Kidney (tissue), 14 donors: ENCODE data around the gene ZNF516. TPM values are rescaled to one million over a fixed set of nuclear protein-coding genes. Genes with fewer than 3 reads are reported as not detected.

ENCODE experiments used
- DNase-seq, 5 donors: peaks; one replicate each; pipeline ENCODE4 v3.0.0-alpha.2; 2013 to 2020
- FAIRE-seq: peaks from 2 replicates; lab custom pipeline; 2012; peaks lifted over from hg19 to GRCh38; lab: Jason Lieb, UNC
- H3K27ac ChIP-seq, 2 donors: one replicate each; pipeline ENCODE4 v1.7.0; 2013; ENCODE audit warnings: low read depth in 2 of 2, low read length in 2 of 2, inconsistent platforms in 1 of 2
- H3K27me3 ChIP-seq: one replicate; pipeline ENCODE4 v1.7.1; 2013; ENCODE audit warnings: low read length, inconsistent platforms; ENCODE audit not compliant: control insufficient read depth, insufficient read depth
- H3K36me3 ChIP-seq, 3 donors: one replicate each; pipeline versions ENCODE4 v1.7.0 to v1.7.1; 2013; ENCODE audit warnings: low read length in 3 of 3, control low read depth in 1 of 3, inconsistent platforms in 1 of 3; ENCODE audit not compliant: insufficient read depth in 3 of 3, control insufficient read depth in 2 of 3
- H3K4me1 ChIP-seq, 3 donors: one replicate each; pipeline versions ENCODE4 v1.7.0 to v1.7.1; 2013; ENCODE audit warnings: low read length in 3 of 3, inconsistent platforms in 1 of 3, low read depth in 1 of 3; ENCODE audit not compliant: control insufficient read depth in 2 of 3, insufficient read depth in 2 of 3
- H3K4me3 ChIP-seq, 3 donors: one replicate each; pipeline versions ENCODE4 v1.7.0 to v1.8.1; 2013; ENCODE audit warnings: low read length in 3 of 3, control low read depth in 1 of 3, inconsistent platforms in 1 of 3
- H3K9ac ChIP-seq, 3 donors: one replicate each; pipeline versions ENCODE4 v1.7.0 to v1.7.1; 2013; ENCODE audit warnings: low read length in 3 of 3, control low read depth in 1 of 3, inconsistent platforms in 1 of 3
- H3K9me3 ChIP-seq, 3 donors: one replicate each; pipeline versions ENCODE4 v1.7.0 to v1.7.1; 2013; ENCODE audit warnings: low read length in 3 of 3, control low read depth in 1 of 3, inconsistent platforms in 1 of 3; ENCODE audit not compliant: control insufficient read depth in 2 of 3, insufficient read depth in 1 of 3
- CTCF ChIP-seq: IDR thresholded peaks from 3 replicates; pipeline ENCODE4 v1.5.1; 2012; ENCODE audit warnings: mild to moderate bottlenecking, moderate library complexity, borderline replicate concordance; ENCODE audit not compliant: insufficient read depth; ENCODE audit errors: extremely low read depth
- intact Hi-C: fragments of 100-400 bp; cut with DNase I; formaldehyde crosslinking; loops from one replicate; pipeline ENCODE4 v1.11.1; 2022
- polyA plus RNA-seq: library from polyadenylated mRNA; stranded (reverse); fragments of 350-450 nt; fragmentation: Illumina TruSeq; extraction: RNeasy Lipid Tissue Mini Kit (QIAGEN cat#74804); gene quantifications from one replicate; pipeline ENCODE4 v1.2.3, GENCODE V29; 2014; ENCODE audit warnings: low read depth, low replicate concordance; ENCODE audit not compliant: insufficient read depth
- total RNA-seq: library from RNA; stranded (reverse); fragmentation: NEBNext Ultra II Directional; extraction: Animal tissue kit (Norgen Biotek cat#: 25700); gene quantifications from one replicate; pipeline ENCODE4 v1.2.1, GENCODE V29; 2021
- donor health status: control.
- donor health status: control.
- donor health status: control.
- donor health status: control.
- donor health status: control.
- donor health status: DM: yes; HTN: yes; CAD: no.
- donor health status: Normal renal cell carcinoma (clear cell type).

ZNF516 gene
- total and polyA plus RNA-seq, 2 donors from 2014 or later = 6.7 to 28.7 TPM

- intact Hi-C loops = no loop called here
- Histone ChIP-seq H3K27ac (no peak overlapping the region), H3K4me1 (peaks cover 3 to 21% (median 10%) of the 10 kb centered on the region in 3 donors), H3K36me3 (no peaks in the 10 kb centered on the region), H3K27me3 (no peaks in the 10 kb centered on the region), H3K4me3 (no peak overlapping the region), H3K9ac (no peak overlapping the region), H3K9me3 (no peaks in the 10 kb centered on the region)
- TF ChIP-seq CTCF = no peak
- DNase-seq (no peak), FAIRE-seq (no peak)
Observed at GRCh38 chr18:76479351-76480238, 15.4 kb downstream of the ZNF516 start.

- Histone ChIP-seq H3K9me3 (no peaks in the 10 kb centered on the region), H3K36me3 (no peaks in the 10 kb centered on the region), H3K27me3 (no peaks in the 10 kb centered on the region), H3K4me3 (peak overlapping the region in 2 of 3 donors; percentile 49 to 73), H3K4me1 (peaks cover 3 to 14% (median 13%) of the 10 kb centered on the region in 3 donors), H3K9ac (peak overlapping the region in 1 of 3 donors; percentile 44), H3K27ac (peak overlapping the region; percentile 79 to 88)
- DNase-seq (peak in 1 of 5 donors; percentile 33), FAIRE-seq (peak; percentile 92)
- TF ChIP-seq CTCF = no peak
- intact Hi-C loops = no loop called here
Observed at GRCh38 chr18:76476665-76477561, 18.1 kb downstream of the ZNF516 start.

DNA sequence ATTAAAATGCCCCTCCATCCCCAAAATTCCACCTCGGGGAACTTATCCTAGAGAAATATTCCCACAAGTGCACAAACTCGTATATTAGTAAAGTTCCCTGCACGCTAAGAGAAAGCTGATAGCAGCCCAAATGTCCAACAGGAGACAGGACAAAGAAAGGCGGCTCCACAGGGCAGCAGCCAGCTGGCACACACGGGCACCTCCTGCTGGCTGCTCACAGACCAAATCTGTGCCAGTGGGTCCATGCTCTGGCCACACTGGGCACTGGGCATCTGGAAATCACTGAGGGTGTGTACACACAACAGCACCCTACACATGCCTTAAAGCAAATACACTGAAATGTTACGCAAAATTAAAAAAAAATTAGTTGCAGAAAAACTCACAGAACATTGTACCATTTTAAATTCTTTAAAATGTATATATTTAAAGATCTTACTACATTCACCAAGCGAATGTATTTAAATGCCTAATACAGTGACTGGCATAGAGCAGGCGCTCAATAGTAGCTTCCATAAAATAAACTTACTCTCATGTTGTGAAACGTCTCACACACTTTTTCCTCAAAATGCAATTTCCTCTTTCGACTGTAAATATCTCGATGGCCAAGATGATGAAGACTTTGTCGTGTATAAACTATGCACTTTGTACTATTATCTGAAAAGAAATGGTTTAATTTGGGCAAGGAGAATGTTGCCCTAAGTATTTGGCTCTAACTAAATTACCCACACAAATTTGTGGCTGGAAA is 19.4 kb downstream of the ZNF516 start:
- FAIRE-seq = no peak
- H3K36me3 ChIP-seq = no peaks in the 10 kb centered on the region
- no peak for DNase-seq
- no peaks in the 10 kb centered on the region for H3K27me3 ChIP-seq
- no peaks in the 10 kb centered on the region for H3K9me3 ChIP-seq
- peaks cover 3 to 14% (median 13%) of the 10 kb centered on the region in 3 donors for H3K4me1 ChIP-seq
- no peak overlapping the region for H3K27ac ChIP-seq
- H3K4me3 ChIP-seq = no peak overlapping the region
- TF ChIP-seq CTCF = no peak
- intact Hi-C loops = no loop called here
- no peak overlapping the region for H3K9ac ChIP-seq
